Stimulated activated CD8-positive, alpha-beta memory T cell treated with anti-CD3 and anti-CD28 coated beads, Interleukin-12 subunit alpha, Interleukin-12 subunit beta, amount 100 ng/mL, for 1 hour (primary cell): ENCODE results near the gene DTX3L.
A peak's percentile ranks its signal among the peaks of the same experiment; 100 is the strongest.
"Not testable (repeated sequence)": the region's sequence is repeated elsewhere in the genome, so short reads cannot be mapped to it uniquely, and the experiment has no call there.

Experiments
- DNase-seq: peaks from one replicate; pipeline ENCODE4 v3.0.0-alpha.2; 2020; ENCODE audit warnings: low read depth

The DTX3L gene

GRCh38 chr3:122562923-122563716 lies 1.0 kb upstream of the DTX3L start:
- DNase-seq = no peak

GRCh38 chr3:122563717-122564025 lies 467 bp upstream of the DTX3L start:
- no peak for DNase-seq

- not testable (repeated sequence) for DNase-seq
These were observed 4.0 kb downstream of the DTX3L start for GRCh38 chr3:122568131-122568530.

GRCh38 chr3:122568755-122569154 lies 4.6 kb downstream of the DTX3L start:
- no peak for DNase-seq

- DNase-seq = no peak
These were observed 8.8 kb downstream of the DTX3L start for GRCh38 chr3:122572940-122573412.

- no peak for DNase-seq
These were observed 12.2 kb downstream of the DTX3L start for GRCh38 chr3:122576174-122576940.

GRCh38 chr3:122577409-122578031 lies 13.4 kb downstream of the DTX3L start, which contains the start of gene PARP15:
Gene PARP15 (plus strand): TSS chr3:122577650. CDS start chr3:122577668, 18 bp downstream.
- peak; percentile 15 for DNase-seq

GRCh38 chr3:122578069-122578740 lies 14.1 kb downstream of the DTX3L start:
- DNase-seq = no peak

GRCh38 chr3:122580470-122580869 lies 16.3 kb downstream of the DTX3L start:
- DNase-seq = no peak

GRCh38 chr3:122581622-122582021 lies 17.5 kb downstream of the DTX3L start:
- DNase-seq = no peak

GRCh38 chr3:122582390-122582789 lies 18.3 kb downstream of the DTX3L start:
- DNase-seq = no peak

- no peak for DNase-seq
These were observed 22.0 kb downstream of the DTX3L start for GRCh38 chr3:122586098-122586497.

- no peak for DNase-seq
These were observed 22.8 kb downstream of the DTX3L start for GRCh38 chr3:122586773-122587485.

- DNase-seq = no peak
These were observed 23.4 kb downstream of the DTX3L start for GRCh38 chr3:122587572-122587971.

GRCh38 chr3:122589297-122589696 lies 25.2 kb downstream of the DTX3L start:
- no peak for DNase-seq

- DNase-seq = no peak
These were observed 26.5 kb downstream of the DTX3L start for GRCh38 chr3:122590610-122591009.

- DNase-seq = no peak
These were observed 29.9 kb downstream of the DTX3L start for GRCh38 chr3:122594025-122594424.

GRCh38 chr3:122598151-122598550 lies 34.0 kb downstream of the DTX3L start:
- DNase-seq = no peak

- no peak for DNase-seq
These were observed 34.4 kb downstream of the DTX3L start for GRCh38 chr3:122598556-122598955.

- DNase-seq = no peak
These were observed 38.0 kb downstream of the DTX3L start for GRCh38 chr3:122602011-122602710.

- no peak for DNase-seq
These were observed 38.9 kb downstream of the DTX3L start for GRCh38 chr3:122603056-122603455.
